Uterus (tissue), 2 donors: ENCODE data around the gene DMXL2.

Experiments used
- CTCF ChIP-seq, 4 experiments: fragments of 200-600 bp in 2 of 4; fragments of 450-650 bp in 2 of 4; sonication (generic) in 2 of 4; IDR thresholded peaks; one replicate each; pipeline ENCODE4 v1.5.1; 2016 to 2019; ENCODE audit warnings: antibody characterized with exemption in 4 of 4, mild to moderate bottlenecking in 2 of 4, moderate library complexity in 1 of 4
- POLR2A ChIP-seq, 2 donors: fragments of 450-650 bp; IDR thresholded peaks; one replicate each; pipeline ENCODE4 v1.6.1; 2016; ENCODE audit warnings: antibody characterized with exemption in 2 of 2, mild to moderate bottlenecking in 1 of 2, moderate library complexity in 1 of 2

GRCh38 chr15:51672155-51672687 lies 49.6 kb upstream of the DMXL2 start:
- TF ChIP-seq CTCF (IDR thresholded peaks at IDR 0.05) (no peak), POLR2A (IDR thresholded peaks at IDR 0.05) (no peak)
